WTC11 (cell line): ENCODE results near the gene CDC20. TPM values are rescaled to one million over a fixed set of nuclear protein-coding genes. Genes with fewer than 3 reads are reported as not detected.

Experiments
- ATAC-seq: fragments of 200-7000 bp; cut with Tn5 transposase; 2 replicates; pipeline ENCODE4 v1.10.0; 2021; ENCODE audit warnings: mild to moderate bottlenecking, moderate library complexity
- CTCF ChIA-PET: fragments of 300-600 bp; sonication (Branson Sonifier 250); formaldehyde crosslinking; loops from one replicate; lab custom pipeline; 2021; ENCODE audit warnings: antibody characterized with exemption; lab: Charles Lee
- POLR2A ChIA-PET: fragments of 350-600 bp; sonication (Branson Sonifier 250); formaldehyde crosslinking; loops from one replicate; lab custom pipeline; 2021; ENCODE audit warnings: antibody characterized with exemption; lab: Charles Lee
- DNase-seq: peaks from one replicate; pipeline ENCODE4 v3.0.0; 2021; ENCODE audit warnings: low spot score
- H3K27ac Mint-ChIP-seq: 2 replicates; pipeline ENCODE4 v1.8.0; 2021; ENCODE audit warnings: mixed read lengths
- H3K27me3 Mint-ChIP-seq: 2 replicates; pipeline ENCODE4 v1.8.0; 2021; ENCODE audit warnings: low read depth, mild to moderate bottlenecking, moderate library complexity, mixed read lengths
- H3K36me3 Mint-ChIP-seq: 2 replicates; pipeline ENCODE4 v1.8.0; 2021; ENCODE audit warnings: mixed read lengths
- H3K4me1 Mint-ChIP-seq: 2 replicates; pipeline ENCODE4 v1.8.0; 2022; ENCODE audit warnings: mixed read lengths
- H3K4me3 Mint-ChIP-seq: 2 replicates; pipeline ENCODE4 v1.8.0; 2021; ENCODE audit warnings: mild to moderate bottlenecking, moderate library complexity, mixed read lengths
- H3K9me3 Mint-ChIP-seq: 2 replicates; pipeline ENCODE4 v1.8.0; 2021; ENCODE audit warnings: mixed read lengths
- AFF4 ChIP-seq: sonication (generic); formaldehyde crosslinking; IDR thresholded peaks from 2 replicates; pipeline ENCODE4 v1.8.1; 2023; ENCODE audit warnings: mild to moderate bottlenecking, missing genetic modification reagents, borderline replicate concordance
- ATF3 ChIP-seq: sonication (generic); formaldehyde crosslinking; conservative IDR thresholded peaks from 2 replicates; pipeline ENCODE4 v1.8.1; 2022; ENCODE audit warnings: mild to moderate bottlenecking, missing genetic modification reagents
- CBFB ChIP-seq: sonication (generic); formaldehyde crosslinking; IDR thresholded peaks from 2 replicates; pipeline ENCODE4 v1.8.1; 2022; ENCODE audit warnings: mild to moderate bottlenecking, low read depth, missing genetic modification reagents
- CDX4 ChIP-seq: fragments of 250-450 bp; sonication (Bioruptor Pico); IDR thresholded peaks from 2 replicates; pipeline ENCODE4 v1.9.0; 2021; ENCODE audit warnings: moderate library complexity, mild to moderate bottlenecking, inconsistent platforms, borderline replicate concordance
- E2F4 ChIP-seq: sonication (generic); formaldehyde crosslinking; IDR thresholded peaks from 2 replicates; pipeline ENCODE4 v1.8.1; 2022; ENCODE audit warnings: low read depth, mild to moderate bottlenecking, moderate library complexity, missing genetic modification reagents, borderline replicate concordance
- E2F5 ChIP-seq: sonication (generic); formaldehyde crosslinking; IDR thresholded peaks from 2 replicates; pipeline ENCODE4 v1.8.1; 2022; ENCODE audit warnings: mild to moderate bottlenecking, moderate library complexity, missing genetic modification reagents
- ELF4 ChIP-seq: sonication (generic); formaldehyde crosslinking; IDR thresholded peaks from 2 replicates; pipeline ENCODE4 v1.8.1; 2022; ENCODE audit warnings: low read depth, mild to moderate bottlenecking, moderate library complexity, missing genetic modification reagents
- ETV6 ChIP-seq: sonication (generic); formaldehyde crosslinking; IDR thresholded peaks from 2 replicates; pipeline ENCODE4 v1.8.1; 2022; ENCODE audit warnings: mild to moderate bottlenecking, missing genetic modification reagents
- FOXP1 ChIP-seq: sonication (generic); formaldehyde crosslinking; IDR thresholded peaks from 2 replicates; pipeline ENCODE4 v1.8.0; 2022; ENCODE audit warnings: missing genetic modification reagents, mild to moderate bottlenecking, moderate library complexity, borderline replicate concordance
- GABPB1 ChIP-seq: sonication (generic); formaldehyde crosslinking; IDR thresholded peaks from 2 replicates; pipeline ENCODE4 v1.8.1; 2023; ENCODE audit warnings: mild to moderate bottlenecking, missing genetic modification reagents
- JAZF1 ChIP-seq: fragments of 250-450 bp; sonication (Bioruptor Pico); IDR thresholded peaks from 2 replicates; pipeline ENCODE4 v1.9.0; 2021; ENCODE audit warnings: moderate library complexity, mild to moderate bottlenecking, inconsistent platforms
- JUN ChIP-seq: sonication (generic); formaldehyde crosslinking; IDR thresholded peaks from 2 replicates; pipeline ENCODE4 v1.8.0; 2023; ENCODE audit warnings: mild to moderate bottlenecking, missing genetic modification reagents
- NFE2L1 ChIP-seq: sonication (generic); formaldehyde crosslinking; IDR thresholded peaks from 2 replicates; pipeline ENCODE4 v1.8.1; 2023; ENCODE audit warnings: missing genetic modification reagents
- PREB ChIP-seq: sonication (generic); formaldehyde crosslinking; IDR thresholded peaks from 2 replicates; pipeline ENCODE4 v1.8.1; 2022; ENCODE audit warnings: mild to moderate bottlenecking, missing genetic modification reagents, moderate library complexity, borderline replicate concordance
- PRRX2 ChIP-seq: fragments of 250-450 bp; sonication (Bioruptor Pico); IDR thresholded peaks from 2 replicates; pipeline ENCODE4 v1.8.0; 2021; ENCODE audit warnings: mild to moderate bottlenecking
- SMAD3 ChIP-seq: sonication (generic); formaldehyde crosslinking; IDR thresholded peaks from 2 replicates; pipeline ENCODE4 v1.8.0; 2022; ENCODE audit warnings: missing genetic modification reagents, mild to moderate bottlenecking, borderline replicate concordance
- SOX15 ChIP-seq: fragments of 250-450 bp; sonication (Bioruptor Pico); IDR thresholded peaks from 2 replicates; pipeline ENCODE4 v1.9.0; 2021; ENCODE audit warnings: mild to moderate bottlenecking
- TEAD1 ChIP-seq: sonication (generic); formaldehyde crosslinking; IDR thresholded peaks from 2 replicates; pipeline ENCODE4 v1.8.0; 2022; ENCODE audit warnings: mild to moderate bottlenecking, missing genetic modification reagents
- ZBTB43 ChIP-seq: sonication (generic); formaldehyde crosslinking; IDR thresholded peaks from 2 replicates; pipeline ENCODE4 v1.8.1; 2023; ENCODE audit warnings: mild to moderate bottlenecking, missing genetic modification reagents
- ZMAT4 ChIP-seq: fragments of 250-450 bp; sonication (Bioruptor Pico); IDR thresholded peaks from 2 replicates; pipeline ENCODE4 v1.9.0; 2021; ENCODE audit warnings: mild to moderate bottlenecking
- ZNF138 ChIP-seq: sonication (generic); formaldehyde crosslinking; conservative IDR thresholded peaks from 2 replicates; pipeline ENCODE4 v1.8.1; 2022; ENCODE audit warnings: mild to moderate bottlenecking, moderate library complexity, missing genetic modification reagents
- ZNF263 ChIP-seq: sonication (generic); formaldehyde crosslinking; IDR thresholded peaks from 2 replicates; pipeline ENCODE4 v1.8.1; 2022; ENCODE audit warnings: low read depth, mild to moderate bottlenecking, moderate library complexity, missing genetic modification reagents
- total RNA-seq: library from RNA; stranded (reverse); gene quantifications from 3 replicates; pipeline ENCODE4 v1.2.3, GENCODE V29; 2021

Gene CDC20
- total RNA-seq, 1 experiment from 2014 or later = 280 TPM

- no peak for TF ChIP-seq E2F4 (CRISPR knock-in tag)
- no peak for TF ChIP-seq E2F5
- no peak for TF ChIP-seq GABPB1
- no peak for TF ChIP-seq ATF3 (CRISPR knock-in tag)
- no peak for TF ChIP-seq JAZF1 (CRISPR knock-in tag)
Observed at GRCh38 chr1:43338001-43338400, 20.8 kb upstream of the CDC20 start (continued).

GRCh38 chr1:43339584-43340232 is 19.1 kb upstream of the CDC20 start:
- Mint-ChIP-seq H3K4me1 (peaks cover 4% of the 10 kb centered on the region; the same call in 1 of the 2 replicates), H3K27ac (no peak overlapping the region), H3K4me3 (no peak overlapping the region), H3K27me3 (peaks cover 13% of the 10 kb centered on the region), H3K36me3 (no peaks in the 10 kb centered on the region), H3K9me3 (no peaks in the 10 kb centered on the region)
- DNase-seq = no peak
- no peak for TF ChIP-seq SMAD3 (CRISPR knock-in tag)
- TF ChIP-seq PRRX2 (CRISPR knock-in tag) = no peak
- TF ChIP-seq FOXP1 (CRISPR knock-in tag) = no peak
- TF ChIP-seq JUN = no peak
- no peak for TF ChIP-seq ZNF138 (CRISPR knock-in tag)
- no peak for TF ChIP-seq ZBTB43 (CRISPR knock-in tag)
- TF ChIP-seq ZMAT4 = no peak
- POLR2A ChIA-PET = interaction anchor here (1.1 kb wide), 1 partner anchor 19 kb away, joined by 3 read pairs; the partner anchor contains the start of gene CDC20
- ATAC-seq = no peak
- CTCF ChIA-PET = interaction anchor here (0.8 kb wide), 1 partner anchor 51 kb away, joined by 3 read pairs; no protein-coding TSS in a partner anchor

GRCh38 chr1:43340559-43340958 is 18.2 kb upstream of the CDC20 start:
- TF ChIP-seq NFE2L1 (CRISPR knock-in tag) = no peak
- TF ChIP-seq TEAD1 (CRISPR knock-in tag) = no peak
- TF ChIP-seq ELF4 = no peak
- TF ChIP-seq GABPB1 = no peak
- no peak for TF ChIP-seq PREB (CRISPR knock-in tag)
- TF ChIP-seq CBFB (CRISPR knock-in tag) = no peak
- no peak for TF ChIP-seq CDX4
- no peak for TF ChIP-seq ZNF263 (CRISPR knock-in tag)
- TF ChIP-seq E2F5 = no peak
- no peak for TF ChIP-seq SOX15 (CRISPR knock-in tag)
- TF ChIP-seq FOXP1 (CRISPR knock-in tag) = no peak
- TF ChIP-seq ETV6 (CRISPR knock-in tag) = no peak
- TF ChIP-seq AFF4 (CRISPR knock-in tag) = no peak
- peaks cover 4% of the 10 kb centered on the region; the same call in 1 of the 2 replicates for H3K4me1 Mint-ChIP-seq
- no peak for ATAC-seq
- no peak for DNase-seq
- ChIA-PET CTCF (interaction anchor here (0.5 kb wide), 1 partner anchor 30 kb away, joined by 3 read pairs; no protein-coding TSS in a partner anchor), POLR2A (interaction anchor here (1.1 kb wide), 1 partner anchor 18 kb away, joined by 3 read pairs; the partner anchor contains the start of gene CDC20)
- no peaks in the 10 kb centered on the region for H3K9me3 Mint-ChIP-seq
- peaks cover 13% of the 10 kb centered on the region for H3K27me3 Mint-ChIP-seq
- H3K27ac Mint-ChIP-seq = no peak overlapping the region
- H3K4me3 Mint-ChIP-seq = no peak overlapping the region
- H3K36me3 Mint-ChIP-seq = no peaks in the 10 kb centered on the region
